ENCODE data around the gene DGKA. TPM values are rescaled to one million over a fixed set of nuclear protein-coding genes. Genes with fewer than 3 reads are reported as not detected.
A peak's percentile ranks its signal among the peaks of the same experiment; 100 is the strongest.

The DGKA gene
- 10 to 100 TPM; 30.6 to 36.7 TPM for total RNA-seq
- 10 to 100 TPM; 34.6 to 47.6 (median 39.1) TPM for polyA plus RNA-seq (ENCODE audit: insufficient read length in 6 of 6)
- long read RNA-seq, donor 1, partial matches to known transcripts, result 0 of 2 reads
- long read RNA-seq, donor 1, other reads (novel, unspliced or antisense), result 0 of 2 reads
- long read RNA-seq, donor 2, partial matches to known transcripts, result 0 of 2 reads
- long read RNA-seq, donor 2, other reads (novel, unspliced or antisense), result 0 of 2 reads
- long read RNA-seq, donor 3, partial matches to known transcripts, result 0 of 18 reads
- long read RNA-seq, donor 3, other reads (novel, unspliced or antisense), result 18 of 18 reads
- long read RNA-seq, donor 4, partial matches to known transcripts, result 0 of 5 reads
- long read RNA-seq, donor 4, other reads (novel, unspliced or antisense), result 5 of 5 reads
- long read RNA-seq, donor 5, partial matches to known transcripts, result 0 of 2 reads
- long read RNA-seq, donor 5, other reads (novel, unspliced or antisense), result 0 of 2 reads
- long read RNA-seq, donor 6, result 0 reads
- long read RNA-seq, donor 7, result 0 reads
- long read RNA-seq, donor 8, partial matches to known transcripts, result 9 of 10 reads
- long read RNA-seq, donor 8, other reads (novel, unspliced or antisense), result 0 of 10 reads
- long read RNA-seq, donor 9, result 0 reads
- long read RNA-seq, donor 10, partial matches to known transcripts, result 0 of 5 reads
- long read RNA-seq, donor 10, other reads (novel, unspliced or antisense), result 5 of 5 reads
- long read RNA-seq, donor 11, partial matches to known transcripts, result 0 of 1 reads
- long read RNA-seq, donor 11, other reads (novel, unspliced or antisense), result 0 of 1 reads
- long read RNA-seq, donor 12, partial matches to known transcripts, result 0 of 2 reads
- long read RNA-seq, donor 12, other reads (novel, unspliced or antisense), result 0 of 2 reads

DNA sequence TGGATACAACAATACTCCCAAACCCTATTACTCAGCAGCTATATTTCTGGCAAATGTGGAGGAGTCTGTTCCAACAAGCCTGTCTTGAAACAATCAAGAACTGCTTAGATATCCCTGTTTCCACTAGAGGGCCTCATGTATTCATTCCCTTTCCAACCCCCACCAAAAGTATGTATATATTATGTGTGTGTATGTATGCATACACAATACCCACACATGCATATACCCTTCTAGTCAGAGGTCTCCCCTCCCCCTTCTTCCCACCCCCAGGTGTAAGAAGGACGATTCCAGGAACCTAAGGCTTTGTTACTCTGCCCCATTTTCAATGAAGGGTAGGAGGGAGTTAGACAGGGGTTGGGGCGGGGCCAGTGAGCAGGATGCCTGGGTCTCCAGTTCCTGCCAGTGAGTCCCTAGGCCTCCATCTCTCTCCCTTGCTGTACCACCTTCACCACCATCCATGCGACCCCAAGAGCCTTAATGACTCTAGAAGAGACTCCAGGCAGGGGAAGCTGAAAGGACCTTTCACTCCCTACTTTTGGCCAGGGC lies at the start of gene DGKA:
Gene DGKA, plus strand, starts transcription at position 392 of the 546 bp plus-strand sequence. CDS start 5,342 bp downstream, outside the sequence.
- Histone ChIP-seq H3K27ac (peak within 1 kb of the TSS; percentile 89 to 90), H3K4me3 (peak within 1 kb of the TSS; percentile 65 to 77), H3K4me1 (peaks cover 30 to 72% of the 10 kb centered on the region in 2 donors), H3K9me3 (no peaks in the 10 kb centered on the region), H3K27me3 (no peaks in the 10 kb centered on the region), H3K36me3 (no peaks in the 10 kb centered on the region)
- TF ChIP-seq, protein P1, sequence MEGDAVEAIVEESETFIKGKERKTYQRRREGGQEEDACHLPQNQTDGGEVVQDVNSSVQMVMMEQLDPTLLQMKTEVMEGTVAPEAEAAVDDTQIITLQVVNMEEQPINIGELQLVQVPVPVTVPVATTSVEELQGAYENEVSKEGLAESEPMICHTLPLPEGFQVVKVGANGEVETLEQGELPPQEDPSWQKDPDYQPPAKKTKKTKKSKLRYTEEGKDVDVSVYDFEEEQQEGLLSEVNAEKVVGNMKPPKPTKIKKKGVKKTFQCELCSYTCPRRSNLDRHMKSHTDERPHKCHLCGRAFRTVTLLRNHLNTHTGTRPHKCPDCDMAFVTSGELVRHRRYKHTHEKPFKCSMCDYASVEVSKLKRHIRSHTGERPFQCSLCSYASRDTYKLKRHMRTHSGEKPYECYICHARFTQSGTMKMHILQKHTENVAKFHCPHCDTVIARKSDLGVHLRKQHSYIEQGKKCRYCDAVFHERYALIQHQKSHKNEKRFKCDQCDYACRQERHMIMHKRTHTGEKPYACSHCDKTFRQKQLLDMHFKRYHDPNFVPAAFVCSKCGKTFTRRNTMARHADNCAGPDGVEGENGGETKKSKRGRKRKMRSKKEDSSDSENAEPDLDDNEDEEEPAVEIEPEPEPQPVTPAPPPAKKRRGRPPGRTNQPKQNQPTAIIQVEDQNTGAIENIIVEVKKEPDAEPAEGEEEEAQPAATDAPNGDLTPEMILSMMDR (IDR thresholded peaks at IDR 0.05), result peak; percentile 41 to 54
- intact Hi-C loops (cut with DNase I), result no loop called here
- DNase-seq, result peak in 2 of 4 donors; percentile 46 to 76
- peak; percentile 21 for ATAC-seq

DNA sequence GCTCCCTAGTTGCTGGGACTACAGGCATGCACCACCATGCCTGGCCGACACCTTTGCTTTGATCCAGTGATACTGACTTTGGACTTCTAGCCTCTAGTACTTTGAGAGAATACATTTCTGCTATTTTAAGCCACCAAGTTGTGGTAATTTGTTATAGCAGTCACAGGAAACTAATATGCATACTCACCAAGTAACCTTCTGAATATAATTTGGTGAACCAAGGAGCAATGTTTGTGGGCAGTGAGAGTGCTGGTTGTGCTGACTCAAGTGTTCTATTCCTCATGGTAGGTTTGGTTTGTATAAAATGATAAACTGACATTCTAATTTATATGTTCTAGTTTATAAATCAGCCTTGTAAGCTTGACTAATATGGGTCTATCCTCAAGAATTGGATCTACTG lies 45.8 kb upstream of the DGKA start:
- H3K27me3 ChIP-seq, result no peaks in the 10 kb centered on the region
- no peaks in the 10 kb centered on the region for H3K36me3 ChIP-seq
- DNase-seq (no peak), ATAC-seq (no peak)
- H3K4me3 ChIP-seq, result no peak overlapping the region
- no peaks in the 10 kb centered on the region for H3K9me3 ChIP-seq
- TF ChIP-seq, protein P1 (IDR thresholded peaks at IDR 0.05), result no peak
- H3K4me1 ChIP-seq, result no peaks in the 10 kb centered on the region
- H3K27ac ChIP-seq, result no peak overlapping the region
- intact Hi-C loops (cut with DNase I), result no loop called here

DNA sequence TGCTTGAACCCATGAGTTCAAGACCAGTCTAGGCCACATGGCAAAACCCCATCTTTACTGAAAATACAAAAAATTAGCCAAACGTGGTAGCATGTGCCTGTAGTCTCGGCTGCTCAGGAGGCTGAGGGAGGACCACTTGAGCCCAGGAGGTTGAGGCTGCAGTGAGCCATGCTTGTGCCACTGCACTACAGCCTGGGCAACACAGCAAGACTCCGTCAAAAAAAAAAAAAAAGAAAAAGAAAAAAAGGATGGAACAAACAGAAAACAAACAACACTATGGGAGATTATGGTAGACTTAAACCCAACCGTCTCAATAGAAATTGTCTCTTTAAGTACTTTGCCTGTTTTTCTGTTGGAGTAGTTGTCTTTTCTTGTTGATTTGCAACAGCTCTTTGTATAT lies 39.7 kb upstream of the DGKA start:
- Histone ChIP-seq H3K9me3 (no peaks in the 10 kb centered on the region), H3K27ac (no peak overlapping the region), H3K36me3 (no peaks in the 10 kb centered on the region), H3K4me3 (no peak overlapping the region), H3K27me3 (no peaks in the 10 kb centered on the region), H3K4me1 (no peaks in the 10 kb centered on the region)
- TF ChIP-seq, protein P1 (IDR thresholded peaks at IDR 0.05), result no peak
- no peak for ATAC-seq
- intact Hi-C loops (cut with DNase I), result no loop called here
- no peak for DNase-seq

DNA sequence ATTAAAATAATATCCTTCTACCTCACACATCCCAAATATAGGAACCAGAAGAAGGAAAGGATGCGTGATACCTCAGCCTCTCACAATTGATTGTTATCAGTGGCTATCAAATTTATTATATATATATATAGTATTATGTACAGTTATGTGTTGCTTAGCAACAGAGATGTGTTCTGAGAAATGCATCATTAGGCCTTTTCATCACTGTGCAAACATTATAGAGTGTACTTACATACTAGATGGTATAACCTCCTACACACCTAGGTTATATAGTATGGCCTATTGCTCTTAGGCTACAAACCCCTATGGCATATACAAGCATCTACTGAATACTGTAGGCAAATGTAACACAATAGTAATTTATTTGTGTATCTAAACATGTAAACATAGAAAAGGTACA lies 37.2 kb upstream of the DGKA start:
- H3K9me3 ChIP-seq, result no peaks in the 10 kb centered on the region
- H3K27me3 ChIP-seq, result no peaks in the 10 kb centered on the region
- H3K4me3 ChIP-seq, result no peak overlapping the region
- TF ChIP-seq, protein P1 (IDR thresholded peaks at IDR 0.05), result no peak
- H3K4me1 ChIP-seq, result no peaks in the 10 kb centered on the region
- H3K36me3 ChIP-seq, result no peaks in the 10 kb centered on the region
- H3K27ac ChIP-seq, result no peak overlapping the region
- intact Hi-C loops (cut with DNase I), result no loop called here
- no peak for DNase-seq
- no peak for ATAC-seq
